ENCODE data around the gene CBLC.

Gene CBLC

GRCh38 chr19:44808463-44809371 is 31.0 kb downstream of the CBLC start, which contains the start of gene BCAM (continued):
- TF ChIP-seq ZNF18 (tag by site-specific recombination; IDR thresholded peaks at IDR 0.05): no peak
- no peak for TF ChIP-seq ZNF19 (tag by site-specific recombination; IDR thresholded peaks at IDR 0.05; ENCODE audit: low read depth)
- TF ChIP-seq ZNF335 (tag by site-specific recombination; conservative IDR thresholded peaks at IDR 0.05): peak; percentile 77
- no peak for TF ChIP-seq ZNF530 (tag by site-specific recombination; IDR thresholded peaks at IDR 0.05; ENCODE audit: low read depth)
- TF ChIP-seq PATZ1 (tag by site-specific recombination; IDR thresholded peaks at IDR 0.05): peak; percentile 7; the same call in 1 of the 2 replicates
- TF ChIP-seq ZFHX2 (tag by site-specific recombination; conservative IDR thresholded peaks at IDR 0.05): peak; percentile 19; the same call in 1 of the 2 replicates
- TF ChIP-seq GLIS2 (tag by site-specific recombination; IDR thresholded peaks at IDR 0.05): peak; percentile 79
- no peak for TF ChIP-seq ZNF280D (tag by site-specific recombination; IDR thresholded peaks at IDR 0.05)
- no peak for TF ChIP-seq MYNN (tag by site-specific recombination; IDR thresholded peaks at IDR 0.05; ENCODE audit: borderline replicate concordance)
- peak; percentile 85; the same call in 1 of the 2 replicates for TF ChIP-seq ZBTB20 (tag by site-specific recombination; IDR thresholded peaks at IDR 0.05)
- no peak for TF ChIP-seq ZNF362 (tag by site-specific recombination; IDR thresholded peaks at IDR 0.05)
- peak; percentile 78 for TF ChIP-seq ZBTB6 (tag by site-specific recombination; IDR thresholded peaks at IDR 0.05)
- no peak for TF ChIP-seq ZNF248 (tag by site-specific recombination; IDR thresholded peaks at IDR 0.05)
- no peak for TF ChIP-seq ZNF707 (tag by site-specific recombination; IDR thresholded peaks at IDR 0.05)
- TF ChIP-seq BCL11A (tag by site-specific recombination; IDR thresholded peaks at IDR 0.05; ENCODE audit: low read depth): peak; percentile 62; the same call in 1 of the 2 replicates
- TF ChIP-seq ZBTB10 (tag by site-specific recombination; IDR thresholded peaks at IDR 0.05): peak; percentile 28; the same call in 1 of the 2 replicates
- TF ChIP-seq ZNF777 (tag by site-specific recombination; IDR thresholded peaks at IDR 0.05; ENCODE audit: borderline replicate concordance): peak; percentile 23; the same call in 1 of the 2 replicates
- no peak for TF ChIP-seq ZNF843 (tag by site-specific recombination; IDR thresholded peaks at IDR 0.05)
- peak; percentile 41 for TF ChIP-seq ZBTB26 (tag by site-specific recombination; optimal IDR thresholded peaks at IDR 0.05)
- TF ChIP-seq SP3 (tag by site-specific recombination; IDR thresholded peaks at IDR 0.05): peak; percentile 46
- no peak for TF ChIP-seq ZNF26 (tag by site-specific recombination; IDR thresholded peaks at IDR 0.05)
- no peak for TF ChIP-seq ZNF354C (tag by site-specific recombination; IDR thresholded peaks at IDR 0.05; ENCODE audit: borderline replicate concordance, low read depth)
